Measurements from ENCODE around the gene IL10RA. TPM values are rescaled to one million over a fixed set of nuclear protein-coding genes. Genes with fewer than 3 reads are reported as not detected.

IL10RA gene
- total RNA-seq, 1 donor: not detected

GRCh38 chr11:118002010-118002540, 15.9 kb downstream of the IL10RA start:
- TF ChIP-seq CTCF (IDR thresholded peaks at IDR 0.05; ENCODE audit: insufficient read depth, low read length): no peak
- H3K4me3 ChIP-seq (ENCODE audit: low read depth, low read length): no peak overlapping the region
- no peak for DNase-seq (ENCODE audit: low read depth)

DNA sequence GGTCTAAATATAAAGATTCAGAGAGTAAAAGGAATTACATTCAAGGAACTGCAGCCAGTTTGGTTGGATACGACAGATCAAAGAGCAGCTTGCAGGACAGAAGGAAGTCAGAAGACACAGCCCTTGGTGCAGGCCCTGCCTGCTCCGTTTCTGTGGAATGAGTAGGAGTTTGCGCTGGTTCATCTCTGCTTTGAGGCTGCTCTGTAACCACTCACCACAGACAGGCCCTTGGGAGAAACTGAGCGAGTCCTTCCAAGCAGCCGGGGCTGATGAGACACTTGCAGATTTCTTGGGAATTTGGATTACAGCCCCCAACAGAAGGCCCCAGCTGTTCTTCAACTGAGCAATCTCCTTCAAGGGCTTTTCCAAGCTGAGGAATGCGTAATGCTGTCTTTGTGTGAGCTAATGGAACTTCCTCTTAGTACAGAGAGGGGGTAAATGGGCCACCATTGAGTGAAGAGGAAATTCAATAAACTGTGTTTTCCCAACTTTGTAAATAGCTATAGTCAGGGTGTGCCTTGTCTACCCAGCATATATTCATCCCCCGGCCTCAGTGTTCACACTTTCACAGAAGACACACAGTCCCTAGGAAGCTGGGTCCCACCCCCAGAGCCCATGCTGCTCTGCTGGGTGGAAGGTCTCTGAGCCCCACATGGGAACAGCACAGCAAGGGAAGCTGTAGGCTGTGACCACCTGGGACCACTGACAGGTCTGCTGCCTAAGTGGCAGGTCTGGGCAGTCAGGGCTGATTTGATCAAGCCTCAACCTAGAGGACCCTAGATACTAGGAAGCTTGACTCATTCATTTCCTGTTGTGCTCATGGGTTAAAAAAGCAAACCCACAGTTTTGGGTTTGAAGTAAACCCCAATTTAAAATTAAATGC, 16.6 kb downstream of the IL10RA start:
- DNase-seq (ENCODE audit: low read depth): no peak
- TF ChIP-seq CTCF (IDR thresholded peaks at IDR 0.05; ENCODE audit: insufficient read depth, low read length): no peak
- H3K4me3 ChIP-seq (ENCODE audit: low read depth, low read length): no peak overlapping the region

- TF ChIP-seq CTCF (IDR thresholded peaks at IDR 0.05; ENCODE audit: insufficient read depth, low read length): no peak
- H3K4me3 ChIP-seq (ENCODE audit: low read depth, low read length): no peak overlapping the region
- DNase-seq (ENCODE audit: low read depth): no peak
Observed at GRCh38 chr11:118003456-118003855, 17.3 kb downstream of the IL10RA start.

GRCh38 chr11:118004543-118005223, 18.5 kb downstream of the IL10RA start:
- no peak overlapping the region for H3K4me3 ChIP-seq (ENCODE audit: low read depth, low read length)
- DNase-seq (ENCODE audit: low read depth): no peak
- no peak for TF ChIP-seq CTCF (IDR thresholded peaks at IDR 0.05; ENCODE audit: insufficient read depth, low read length)

GRCh38 chr11:118005224-118006152, 19.3 kb downstream of the IL10RA start:
- no peak overlapping the region for H3K4me3 ChIP-seq (ENCODE audit: low read depth, low read length)
- TF ChIP-seq CTCF (IDR thresholded peaks at IDR 0.05; ENCODE audit: insufficient read depth, low read length): no peak
- DNase-seq (ENCODE audit: low read depth): no peak

GRCh38 chr11:118006153-118006534, 19.9 kb downstream of the IL10RA start:
- no peak for TF ChIP-seq CTCF (IDR thresholded peaks at IDR 0.05; ENCODE audit: insufficient read depth, low read length)
- H3K4me3 ChIP-seq (ENCODE audit: low read depth, low read length): no peak overlapping the region
- no peak for DNase-seq (ENCODE audit: low read depth)

All from fibroblast of the aortic adventitia (primary cell).